Heart right ventricle (tissue), 16 donors: ENCODE measurements around the gene NEO1. TPM values are rescaled to one million over a fixed set of nuclear protein-coding genes. Genes with fewer than 3 reads are reported as not detected.
"Not testable (repeated sequence)": the region's sequence is repeated elsewhere in the genome, so short reads cannot be mapped to it uniquely, and the experiment has no call there.

Source experiments
- ATAC-seq, 8 donors: fragments of 200-7000 bp; cut with Tn5 transposase; one replicate each; pipeline ENCODE4 v1.9.1; 2020; ENCODE audit warnings: mild to moderate bottlenecking in 8 of 8, moderate library complexity in 8 of 8, moderate number of reproducible peaks in 1 of 8
- DNase-seq, 2 donors: peaks; one replicate each; pipeline ENCODE4 v3.0.0-alpha.2; 2020
- H3K27ac ChIP-seq, 10 donors: fragments of 200-600 bp; sonication (generic) in 2 of 10; one replicate each; pipeline versions ENCODE4 v1.5.0 to v1.8.0; 2020 to 2022; ENCODE audit warnings: mild to moderate bottlenecking in 3 of 10
- H3K27me3 ChIP-seq, 7 donors: fragments of 200-600 bp; one replicate each; pipeline ENCODE4 v1.8.0; 2021 to 2022; ENCODE audit warnings: mild to moderate bottlenecking in 2 of 7
- H3K36me3 ChIP-seq, 9 donors: fragments of 200-600 bp; sonication (generic) in 1 of 9; one replicate each; pipeline versions ENCODE4 v1.5.0 to v1.8.0; 2020 to 2022; ENCODE audit warnings: mild to moderate bottlenecking in 2 of 9
- H3K4me1 ChIP-seq, 9 donors: fragments of 200-600 bp; sonication (generic) in 1 of 9; one replicate each; pipeline versions ENCODE4 v1.5.0 to v1.8.0; 2020 to 2022; ENCODE audit warnings: mild to moderate bottlenecking in 4 of 9
- H3K4me3 ChIP-seq, 10 donors: fragments of 200-600 bp; sonication (generic) in 2 of 10; one replicate each; pipeline versions ENCODE4 v1.5.0 to v1.8.0; 2020 to 2022; ENCODE audit warnings: mild to moderate bottlenecking in 7 of 10, moderate library complexity in 2 of 10
- H3K9me3 ChIP-seq, 11 donors: fragments of 200-600 bp in 10 of 11; sonication (generic) in 2 of 11; one replicate each; pipeline versions ENCODE4 v1.5.0 to v1.8.0; 2013 to 2022; ENCODE audit warnings: mild to moderate bottlenecking in 2 of 11, control low read depth in 1 of 11, moderate library complexity in 1 of 11
- WGBS, 2 donors: extraction: QIAGEN DNeasy Blood & Tissue Kit; methylation state at CpG; one replicate each; pipeline ENCODE4 v1.1.7; 2013; ENCODE audit warnings: inconsistent platforms in 1 of 2; 5-methylcytosine and 5-hydroxymethylcytosine counted together
- intact Hi-C, 10 donors: fragments of 100-400 bp; cut with DNase I; formaldehyde crosslinking; loops; one replicate each; pipeline versions ENCODE4 v1.11.1 to v1.14.2; 2022
- polyA plus RNA-seq, 2 donors: library from polyadenylated mRNA; stranded (reverse); fragments of 200-250 nt; gene quantifications; one replicate each; pipeline ENCODE4 v1.2.3, GENCODE V29; 2013
- total RNA-seq, 10 donors: library from RNA; stranded (reverse); fragmentation: NEBNext Ultra II Directional in 3 of 10; extraction: Animal tissue kit (Norgen Biotek cat#: 25700) in 3 of 10; gene quantifications; one replicate each; pipeline versions ENCODE4 v1.2.1 to v1.2.4, GENCODE V29; 2021 to 2023
- TF ChIP-seq, protein P1 (sequence below), 9 donors: fragments of 200-600 bp; sonication (generic) in 2 of 9; IDR thresholded peaks; one replicate each; pipeline versions ENCODE4 v1.5.0 to v1.8.0; 2021 to 2022; ENCODE audit warnings: antibody characterized with exemption in 9 of 9, mild to moderate bottlenecking in 5 of 9, moderate library complexity in 1 of 9
- donor health status: Arrhythmogenic right ventricular cardiomyopathy.
- donor health status: ischemic (EF 13 %, LVEDD 7.1; RV severe dilation, severe dysfunction).
- donor health status: healthy with polysubstance abuse.
- donor health status: DM: no; HTN: yes; CAD: no.
- donor health status: DM: no; HTN: no; CAD: no.
- donor health status: ischemic (EF 25% LVEDD 6.9; RV normal size, moderate dysfunction).
- donor health status: ischemic (EF 25% LVEDD 5.7; RV mildly dilated, moderate dysfunction).
- donor health status: healthy.
- donor health status: DM: yes; HTN: yes; CAD: no.
- donor health status: Ischemic cardiomyopathy.
- donor health status: ischemic (EF 35%, LVEDD 5.7; RV mildly dilated, moderate dysfunction).
- donor health status: nonischemic (EF 11% LVEDD 7.7; RV severe dilation, severe dysfunction).
- donor health status: DM: yes; HTN: yes; CAD: no.
- donor health status: PGD.
- donor health status: ischemic (EF 29% LVEDD 5.4; RV normal size, mild dysfunction).
- donor health status: nonischemic (EF 23%, LVEDD 6.1; RV moderate dilation, normal function).

Gene NEO1
- total and polyA plus RNA-seq, 12 donors: 3.4 to 16.9 (median 11.6) TPM

GRCh38 chr15:73165435-73165834, 113.2 kb downstream of the NEO1 start:
- 92 to 96% methylated on average over 3 of the region's 3 CpGs for WGBS, 2 donors
- no peak overlapping the region for H3K4me3 ChIP-seq
- no peaks in the 10 kb centered on the region for H3K4me1 ChIP-seq
- TF ChIP-seq, protein P1, sequence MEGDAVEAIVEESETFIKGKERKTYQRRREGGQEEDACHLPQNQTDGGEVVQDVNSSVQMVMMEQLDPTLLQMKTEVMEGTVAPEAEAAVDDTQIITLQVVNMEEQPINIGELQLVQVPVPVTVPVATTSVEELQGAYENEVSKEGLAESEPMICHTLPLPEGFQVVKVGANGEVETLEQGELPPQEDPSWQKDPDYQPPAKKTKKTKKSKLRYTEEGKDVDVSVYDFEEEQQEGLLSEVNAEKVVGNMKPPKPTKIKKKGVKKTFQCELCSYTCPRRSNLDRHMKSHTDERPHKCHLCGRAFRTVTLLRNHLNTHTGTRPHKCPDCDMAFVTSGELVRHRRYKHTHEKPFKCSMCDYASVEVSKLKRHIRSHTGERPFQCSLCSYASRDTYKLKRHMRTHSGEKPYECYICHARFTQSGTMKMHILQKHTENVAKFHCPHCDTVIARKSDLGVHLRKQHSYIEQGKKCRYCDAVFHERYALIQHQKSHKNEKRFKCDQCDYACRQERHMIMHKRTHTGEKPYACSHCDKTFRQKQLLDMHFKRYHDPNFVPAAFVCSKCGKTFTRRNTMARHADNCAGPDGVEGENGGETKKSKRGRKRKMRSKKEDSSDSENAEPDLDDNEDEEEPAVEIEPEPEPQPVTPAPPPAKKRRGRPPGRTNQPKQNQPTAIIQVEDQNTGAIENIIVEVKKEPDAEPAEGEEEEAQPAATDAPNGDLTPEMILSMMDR (IDR thresholded peaks at IDR 0.05): no peak
- ATAC-seq: no peak
- peaks cover 0 to 8% (median 0%) of the 10 kb centered on the region in 9 donors for H3K36me3 ChIP-seq
- H3K27me3 ChIP-seq: no peaks in the 10 kb centered on the region
- intact Hi-C loops: no loop called here
- peaks cover 0 to 14% (median 0%) of the 10 kb centered on the region in 11 donors for H3K9me3 ChIP-seq
- H3K27ac ChIP-seq: no peak overlapping the region
- no peak for DNase-seq

- H3K4me1 ChIP-seq: no peaks in the 10 kb centered on the region
- no peak overlapping the region for H3K27ac ChIP-seq
- no peak overlapping the region for H3K4me3 ChIP-seq
- intact Hi-C loops: no loop called here
- TF ChIP-seq, protein P1 (IDR thresholded peaks at IDR 0.05): no peak
- no peak for ATAC-seq
- no peak for DNase-seq
- 90 to 95% methylated on average over 4 of the region's 4 CpGs for WGBS, 2 donors
- H3K36me3 ChIP-seq: peaks cover 0 to 8% (median 0%) of the 10 kb centered on the region in 9 donors
- peaks cover 0 to 14% (median 0%) of the 10 kb centered on the region in 11 donors for H3K9me3 ChIP-seq
- no peaks in the 10 kb centered on the region for H3K27me3 ChIP-seq
Measured at GRCh38 chr15:73165844-73166243, 113.6 kb downstream of the NEO1 start.

DNA sequence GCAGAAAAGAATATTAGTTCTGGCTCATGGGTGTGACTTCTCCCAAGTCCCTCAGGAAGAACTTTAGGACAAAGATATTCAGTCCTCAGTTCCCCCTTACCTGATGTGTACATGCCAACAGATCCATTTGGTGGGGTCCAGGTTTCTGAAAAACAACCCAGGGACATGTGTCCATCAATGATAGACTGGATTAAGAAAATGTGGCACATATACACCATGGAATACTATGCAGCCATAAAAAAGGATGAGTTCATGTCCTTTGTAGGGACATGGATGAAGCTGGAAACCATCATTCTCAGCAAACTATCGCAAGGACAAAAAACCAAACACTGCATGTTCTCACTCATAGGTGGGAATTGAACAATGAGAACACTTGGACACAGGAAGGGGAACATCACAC, 114.4 kb downstream of the NEO1 start:
- H3K27me3 ChIP-seq, H3K27ac ChIP-seq, ATAC-seq, H3K36me3 ChIP-seq, H3K4me1 ChIP-seq, DNase-seq, intact Hi-C loops, H3K4me3 ChIP-seq: not testable (repeated sequence)
- WGBS, 2 donors: no CpG with 5 or more reads among the region's 1 CpG
- H3K9me3 ChIP-seq: peaks cover 0 to 14% (median 0%) of the 10 kb centered on the region in 11 donors

- Histone ChIP-seq H3K9me3 (peaks cover 0 to 14% (median 0%) of the 10 kb centered on the region in 11 donors), H3K4me1 (no peaks in the 10 kb centered on the region), H3K27me3 (no peaks in the 10 kb centered on the region), H3K4me3 (no peak overlapping the region), H3K27ac (no peak overlapping the region), H3K36me3 (peaks cover 0 to 8% (median 0%) of the 10 kb centered on the region in 9 donors)
- intact Hi-C loops: no loop called here
- TF ChIP-seq, protein P1 (IDR thresholded peaks at IDR 0.05): no peak
- ATAC-seq: no peak
- no peak for DNase-seq
- WGBS, 2 donors: 98 to 100% methylated on average over 3 of the region's 3 CpGs
Measured at GRCh38 chr15:73168487-73168886, 116.2 kb downstream of the NEO1 start.

- H3K27me3 ChIP-seq: no peaks in the 10 kb centered on the region
- TF ChIP-seq, protein P1 (IDR thresholded peaks at IDR 0.05): no peak
- 95 to 96% methylated on average over 9 of the region's 9 CpGs for WGBS, 2 donors
- ATAC-seq (no peak), DNase-seq (no peak)
- peaks cover 0 to 5% (median 0%) of the 10 kb centered on the region in 9 donors for H3K36me3 ChIP-seq
- intact Hi-C loops: no loop called here
- H3K27ac ChIP-seq: no peak overlapping the region
- H3K9me3 ChIP-seq: peaks cover 0 to under 1% (median 0%) of the 10 kb centered on the region in 11 donors
- H3K4me3 ChIP-seq: no peak overlapping the region
- no peaks in the 10 kb centered on the region for H3K4me1 ChIP-seq
Measured at GRCh38 chr15:73171711-73172110, 119.4 kb downstream of the NEO1 start.
